ENCODE results near the gene ASB8.
A peak's percentile ranks its signal among the peaks of the same experiment; 100 is the strongest.

ASB8 gene

DNA sequence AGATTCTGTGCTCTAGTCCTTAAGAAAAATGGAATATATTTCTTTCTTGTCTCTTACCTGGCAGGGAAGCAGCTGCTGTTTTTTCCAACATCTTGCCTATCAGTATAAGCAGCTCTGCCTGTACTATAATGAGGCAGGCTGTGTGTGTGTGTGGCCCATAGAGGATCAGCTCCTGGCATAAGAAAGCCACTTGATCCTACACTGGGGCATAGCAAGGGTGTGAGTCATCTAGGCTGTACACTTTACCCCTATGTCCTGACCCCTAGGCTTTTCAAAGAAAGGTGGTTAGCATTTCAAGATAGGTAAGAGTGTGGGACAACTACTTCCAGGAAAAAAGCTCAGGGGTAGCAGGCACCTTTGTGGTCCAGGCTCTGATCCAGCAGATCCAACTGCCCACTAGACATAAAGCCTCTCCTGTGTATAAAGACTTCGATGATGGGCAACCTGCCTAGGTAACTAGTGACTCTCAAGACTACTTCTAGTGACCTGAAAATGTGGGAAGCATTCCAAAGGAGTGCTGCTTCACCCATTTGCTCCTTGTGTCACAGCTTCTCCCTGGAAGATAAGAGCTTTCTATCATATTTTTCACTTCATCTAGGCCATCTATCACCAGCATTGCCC lies 46.5 kb downstream of the ASB8 start:
- TF ChIP-seq CTCF (IDR thresholded peaks at IDR 0.05; ENCODE audit: low read depth, low read length) = no peak

DNA sequence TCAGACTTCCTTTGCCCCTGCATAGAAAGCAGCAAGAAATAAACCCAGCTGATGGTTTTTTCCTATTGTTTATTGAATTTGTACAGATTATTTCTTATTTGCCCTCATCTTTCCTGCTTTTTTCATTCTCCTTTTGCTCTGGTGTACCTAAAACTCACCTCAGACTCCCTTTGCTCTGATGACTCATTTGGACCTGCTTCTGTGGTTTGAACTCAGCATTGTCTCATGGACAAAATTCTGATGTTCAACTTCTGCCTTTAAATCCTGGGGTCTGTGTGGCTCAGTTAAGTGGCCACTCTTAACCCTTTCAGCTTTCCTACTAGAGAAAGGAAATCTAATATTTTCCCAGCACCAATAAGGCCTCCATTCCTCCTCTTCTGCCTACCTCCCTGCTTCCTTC lies 47.9 kb downstream of the ASB8 start:
- DNase-seq (ENCODE audit: extremely low read depth, low read depth) = no peak
- TF ChIP-seq CTCF (IDR thresholded peaks at IDR 0.05; ENCODE audit: low read depth, low read length) = no peak

More for the DNA sequence above, 46.5 kb downstream of the ASB8 start:
- no peak for DNase-seq (ENCODE audit: extremely low read depth, low read depth)

- no peak for DNase-seq (ENCODE audit: extremely low read depth, low read depth)
- TF ChIP-seq CTCF (IDR thresholded peaks at IDR 0.05; ENCODE audit: low read depth, low read length) = no peak
These were observed 50.4 kb downstream of the ASB8 start for GRCh38 chr12:48106681-48107613.

- no peak for TF ChIP-seq CTCF (IDR thresholded peaks at IDR 0.05; ENCODE audit: low read depth, low read length)
- peak; percentile 62 for DNase-seq (ENCODE audit: extremely low read depth, low read depth)
These were observed 51.2 kb downstream of the ASB8 start, which contains the start of gene SENP1 for GRCh38 chr12:48105867-48106680. TSS of gene SENP1 (minus strand) at chr12:48106079. CDS start at chr12:48101472, 4,607 bp downstream.

DNA sequence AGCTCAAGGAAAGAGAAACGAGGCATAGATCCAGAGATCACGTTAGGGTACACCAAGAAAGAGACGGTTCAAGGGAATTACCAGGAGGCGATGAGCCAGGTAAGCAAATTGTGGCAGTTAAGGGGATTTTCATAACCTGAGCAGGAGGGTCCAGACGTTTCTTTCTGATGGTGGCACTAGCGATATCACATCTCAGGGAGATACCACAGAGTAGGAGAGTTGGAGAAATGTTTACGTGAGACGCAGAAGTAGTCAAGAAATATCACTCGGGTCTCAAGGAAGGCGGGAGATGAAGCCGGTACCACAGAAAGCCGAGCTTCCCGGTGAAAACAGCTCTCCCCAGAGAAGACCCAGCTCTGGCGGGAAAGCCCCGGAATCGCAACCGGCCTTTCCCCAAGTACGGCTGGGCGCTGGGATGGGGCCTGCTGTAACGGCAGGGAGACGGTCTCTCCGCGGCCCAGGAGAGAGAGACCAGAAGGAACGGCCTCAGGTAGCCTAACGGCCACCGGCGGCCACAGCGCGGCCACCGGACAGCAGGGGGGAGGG lies 51.9 kb downstream of the ASB8 start:
- no peak for DNase-seq (ENCODE audit: extremely low read depth, low read depth)
- TF ChIP-seq CTCF (IDR thresholded peaks at IDR 0.05; ENCODE audit: low read depth, low read length) = no peak

DNA sequence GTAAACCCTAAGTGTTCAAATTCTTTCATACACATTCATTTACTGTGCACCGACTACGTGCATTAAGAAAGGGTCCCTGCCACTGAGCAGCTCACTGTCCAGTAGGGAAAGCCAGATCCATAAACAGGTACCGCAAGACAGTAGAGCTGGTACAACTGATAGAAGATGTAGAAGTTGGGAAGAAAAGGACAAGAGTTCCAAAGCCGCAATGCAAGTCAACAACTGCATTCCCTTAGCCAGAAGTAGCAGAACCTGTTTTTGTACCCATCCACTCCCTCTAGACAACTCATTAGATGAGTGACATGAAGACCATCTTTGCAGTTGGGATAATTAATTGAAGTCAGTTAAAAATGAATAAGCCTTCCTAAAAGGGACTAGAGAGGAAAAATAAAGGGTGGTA lies 52.8 kb downstream of the ASB8 start:
- no peak for DNase-seq (ENCODE audit: extremely low read depth, low read depth)

More for the DNA sequence above, 52.8 kb downstream of the ASB8 start:
- no peak for TF ChIP-seq CTCF (IDR thresholded peaks at IDR 0.05; ENCODE audit: low read depth, low read length)

Measured in AG09319 (cell line).